ENCODE data around the gene SLBP. TPM values are rescaled to one million over a fixed set of nuclear protein-coding genes. Genes with fewer than 3 reads are reported as not detected.

The SLBP gene
- total and polyA plus RNA-seq, 2 donors (not counting 1 experiment from before 2014, with no cell fraction given): 19.4 to 31.8 TPM

GRCh38 chr4:1731180-1731579 is 19.1 kb upstream of the SLBP start:
- no peak for ATAC-seq (ENCODE audit: low read depth)
- Histone ChIP-seq H3K4me2 (replicated peaks; ENCODE audit: low read depth, low read length, poor library complexity, severe bottlenecking) (no peak overlapping the region), H3K79me2 (ENCODE audit: control insufficient read depth, insufficient read depth, low read length) (peaks cover 62% of the 10 kb centered on the region), H3K4me3 (ENCODE audit: control extremely low read depth in 1 of 5, extremely low read depth in 1 of 5, insufficient read depth in 1 of 5, low read depth in 2 of 5, low read length in 4 of 5) (no peak overlapping the region), H3K9me3 (ENCODE audit: control extremely low read depth in 1 of 3, control insufficient read depth in 2 of 3, insufficient read depth in 1 of 3, low read length in 2 of 3) (no peaks in the 10 kb centered on the region), H3K4me1 (ENCODE audit: control insufficient read depth in 2 of 2, insufficient read depth in 2 of 2, low read length in 2 of 2) (peaks cover 3 to 4% of the 10 kb centered on the region in 2 donors), H3K27ac (ENCODE audit: low read length in 2 of 2) (no peak overlapping the region), H2AFZ (ENCODE audit: insufficient read depth, low read depth, low read length, poor library complexity, severe bottlenecking) (no peak overlapping the region), H3K9ac (ENCODE audit: low read length) (no peak overlapping the region), H4K20me1 (ENCODE audit: control insufficient read depth, insufficient read depth, low read length, poor library complexity, severe bottlenecking) (peaks cover 13% of the 10 kb centered on the region), H3K36me3 (replicated peaks in 1 of 2; ENCODE audit: control extremely low read depth in 1 of 2, control insufficient read depth in 1 of 2, extremely low read depth in 1 of 2, insufficient read depth in 2 of 2, low read length in 1 of 2) (peaks cover 4 to 50% of the 10 kb centered on the region in 2 experiments), H3K27me3 (replicated peaks in 1 of 4; ENCODE audit: control extremely low read depth in 1 of 4, control insufficient read depth in 3 of 4, insufficient read depth in 4 of 4, low read length in 3 of 4) (no peaks in the 10 kb centered on the region)
- Mint-ChIP-seq H3K4me1 (peaks cover 6% of the 10 kb centered on the region), H3K27ac (no peak overlapping the region), H3K27me3 (no peaks in the 10 kb centered on the region), H3K9me3 (ENCODE audit: insufficient read depth) (no peaks in the 10 kb centered on the region), H3K4me3 (no peak overlapping the region)
- POLR2A ChIA-PET: no interaction called here
- CTCF ChIA-PET: interaction anchor here (14.7 kb wide), 1 partner anchor 37 kb away, joined by 503 read pairs; no protein-coding TSS in a partner anchor
- no peak for DNase-seq
- intact Hi-C loops (cut with micrococcal nuclease): no loop called here
- TF ChIP-seq EZH2 (IDR thresholded peaks at IDR 0.05; ENCODE audit: borderline replicate concordance, insufficient read depth, low read depth, low read length, poor library complexity, severe bottlenecking) (no peak), CTCF (IDR thresholded peaks at IDR 0.05) (no peak)
- 85% methylated on average over 8 of the region's 10 CpGs for WGBS (ENCODE audit: insufficient coverage)

- H3K36me3 ChIP-seq (replicated peaks in 1 of 2; ENCODE audit: control extremely low read depth in 1 of 2, control insufficient read depth in 1 of 2, extremely low read depth in 1 of 2, insufficient read depth in 2 of 2, low read length in 1 of 2): peaks cover 4 to 51% of the 10 kb centered on the region in 2 experiments
- Mint-ChIP-seq H3K4me3 (no peak overlapping the region), H3K27me3 (no peaks in the 10 kb centered on the region), H3K9me3 (ENCODE audit: insufficient read depth) (no peaks in the 10 kb centered on the region), H3K4me1 (peaks cover 9% of the 10 kb centered on the region), H3K27ac (no peak overlapping the region)
- H3K4me1 ChIP-seq (ENCODE audit: control insufficient read depth in 2 of 2, insufficient read depth in 2 of 2, low read length in 2 of 2): peaks cover 8 to 10% of the 10 kb centered on the region in 2 donors
- H2AFZ ChIP-seq (ENCODE audit: insufficient read depth, low read depth, low read length, poor library complexity, severe bottlenecking): no peak overlapping the region
- ChIA-PET CTCF (interaction anchor here (0.6 to 14.7 kb wide), 6 partner anchors 11 to 125 kb away, joined by 3 to 503 read pairs (median 3); no protein-coding TSS in a partner anchor), POLR2A (no interaction called here)
- no peaks in the 10 kb centered on the region for H3K9me3 ChIP-seq (ENCODE audit: control extremely low read depth in 1 of 3, control insufficient read depth in 2 of 3, insufficient read depth in 1 of 3, low read length in 2 of 3)
- TF ChIP-seq EZH2 (IDR thresholded peaks at IDR 0.05; ENCODE audit: borderline replicate concordance, insufficient read depth, low read depth, low read length, poor library complexity, severe bottlenecking) (no peak), CTCF (IDR thresholded peaks at IDR 0.05) (no peak)
- peaks cover 66% of the 10 kb centered on the region for H3K79me2 ChIP-seq (ENCODE audit: control insufficient read depth, insufficient read depth, low read length)
- DNase-seq: no peak
- H4K20me1 ChIP-seq (ENCODE audit: control insufficient read depth, insufficient read depth, low read length, poor library complexity, severe bottlenecking): peaks cover 17% of the 10 kb centered on the region
- no peak for ATAC-seq (ENCODE audit: low read depth)
- intact Hi-C loops (cut with micrococcal nuclease): no loop called here
- WGBS (ENCODE audit: insufficient coverage): 97% methylated on average over 14 of the region's 16 CpGs
- H3K4me2 ChIP-seq (replicated peaks; ENCODE audit: low read depth, low read length, poor library complexity, severe bottlenecking): no peak overlapping the region
- H3K27me3 ChIP-seq (replicated peaks in 1 of 4; ENCODE audit: control extremely low read depth in 1 of 4, control insufficient read depth in 3 of 4, insufficient read depth in 4 of 4, low read length in 3 of 4): no peaks in the 10 kb centered on the region
- no peak overlapping the region for H3K9ac ChIP-seq (ENCODE audit: low read length)
- no peak overlapping the region for H3K4me3 ChIP-seq (ENCODE audit: control extremely low read depth in 1 of 5, extremely low read depth in 1 of 5, insufficient read depth in 1 of 5, low read depth in 2 of 5, low read length in 4 of 5)
- H3K27ac ChIP-seq (ENCODE audit: low read length in 2 of 2): no peak overlapping the region
Measured at GRCh38 chr4:1730532-1731135, 18.5 kb upstream of the SLBP start.

All from B cell (primary cell).